HL-60 (cell line): Measurements from ENCODE around the gene LIME1.

Source experiments
- DNase-seq, 2 experiments: peaks; one replicate each; pipeline ENCODE4 v3.0.0-alpha.2; 2010 to 2020; ENCODE audit warnings: low read depth in 1 of 2, low spot score in 1 of 2
- H3K27ac ChIP-seq: fragments of 250-450 bp; sonication (Bioruptor Pico); replicated peaks from 2 replicates; pipeline ENCODE4 v1.5.1; 2020; ENCODE audit warnings: mild to moderate bottlenecking, moderate library complexity
- H3K27me3 ChIP-seq: fragments of 250-450 bp; sonication (Bioruptor Pico); 2 replicates; pipeline ENCODE4 v1.5.1; 2021; ENCODE audit warnings: mild to moderate bottlenecking, moderate library complexity; ENCODE audit not compliant: insufficient read depth, poor library complexity, severe bottlenecking
- H3K4me3 ChIP-seq: replicated peaks from 2 replicates; pipeline ENCODE4 v1.5.1; 2011; ENCODE audit warnings: mild to moderate bottlenecking, control low read depth, low read length; ENCODE audit not compliant: insufficient read depth
- CTCF ChIP-seq: IDR thresholded peaks from one replicate; pipeline ENCODE4 v1.5.1; 2011; ENCODE audit warnings: low read length, control low read depth, inconsistent platforms; ENCODE audit not compliant: insufficient read depth
- GABPA ChIP-seq: IDR thresholded peaks from 2 replicates; pipeline ENCODE4 v1.6.1; 2012; ENCODE audit warnings: low read depth
- POLR2AphosphoS5 ChIP-seq: IDR thresholded peaks from 2 replicates; pipeline ENCODE4 v1.6.1; 2012; ENCODE audit warnings: low read depth
- REST ChIP-seq: IDR thresholded peaks from 2 replicates; pipeline ENCODE4 v1.6.1; 2012; ENCODE audit warnings: low read depth; ENCODE audit not compliant: insufficient replicate concordance
- SPI1 ChIP-seq: IDR thresholded peaks from 2 replicates; pipeline ENCODE4 v1.6.1; 2012; ENCODE audit warnings: low read depth, mild to moderate bottlenecking, borderline replicate concordance

LIME1 gene

GRCh38 chr20:63740070-63740626, 3.7 kb downstream of the LIME1 start:
- H3K4me3 ChIP-seq, result peak overlapping the region; percentile 67
- TF ChIP-seq POLR2AphosphoS5, result no peak
- TF ChIP-seq CTCF, result no peak
- TF ChIP-seq SPI1, result no peak
- TF ChIP-seq GABPA, result no peak
- TF ChIP-seq REST, result no peak
- H3K27ac ChIP-seq, result peak overlapping the region; percentile 81
- no peaks in the 10 kb centered on the region for H3K27me3 ChIP-seq
- peak; percentile 38 to 52 for DNase-seq

- peak overlapping the region; percentile 81 for H3K27ac ChIP-seq
- no peaks in the 10 kb centered on the region for H3K27me3 ChIP-seq
- peak overlapping the region; percentile 67 for H3K4me3 ChIP-seq
- peak; percentile 77 to 91 for DNase-seq
- TF ChIP-seq CTCF (no peak), SPI1 (no peak), REST (no peak), GABPA (no peak), POLR2AphosphoS5 (no peak; the same call in 1 of the 2 replicates)
These were observed 4.3 kb downstream of the LIME1 start for GRCh38 chr20:63740627-63741353.

- TF ChIP-seq SPI1, result no peak
- no peak for TF ChIP-seq REST
- TF ChIP-seq POLR2AphosphoS5, result no peak
- no peak for TF ChIP-seq CTCF
- TF ChIP-seq GABPA, result no peak
- H3K27ac ChIP-seq, result peak overlapping the region; percentile 81
- peak overlapping the region; percentile 67 for H3K4me3 ChIP-seq
- no peaks in the 10 kb centered on the region for H3K27me3 ChIP-seq
- no peak for DNase-seq
These were observed 4.9 kb downstream of the LIME1 start for GRCh38 chr20:63741354-63741675.
